Liver (tissue), 9 donors: ENCODE results near the gene MESD. TPM values are rescaled to one million over a fixed set of nuclear protein-coding genes. Genes with fewer than 3 reads are reported as not detected.

Experiments used
- DNase-seq: peaks from one replicate; pipeline ENCODE4 v3.0.0-alpha.2; 2017; ENCODE audit warnings: low spot score
- H3K27ac ChIP-seq, 2 donors: one replicate each; pipeline ENCODE4 v1.7.0; 2013; ENCODE audit warnings: inconsistent platforms in 2 of 2, low read length in 2 of 2, control low read depth in 1 of 2, low read depth in 1 of 2, mild to moderate bottlenecking in 1 of 2
- H3K27me3 ChIP-seq, 4 donors: one replicate each; pipeline versions ENCODE4 v1.6.1 to v1.7.0; 2013; ENCODE audit warnings: low read length in 3 of 4, inconsistent platforms in 1 of 4, mild to moderate bottlenecking in 1 of 4, moderate library complexity in 1 of 4; ENCODE audit not compliant: control insufficient read depth in 4 of 4, insufficient read depth in 4 of 4
- H3K36me3 ChIP-seq, 4 donors: one replicate each; pipeline versions ENCODE4 v1.6.1 to v1.7.0; 2013; ENCODE audit warnings: low read length in 3 of 4, mild to moderate bottlenecking in 3 of 4, low read depth in 1 of 4, moderate library complexity in 1 of 4; ENCODE audit not compliant: control insufficient read depth in 4 of 4, insufficient read depth in 3 of 4
- H3K4me1 ChIP-seq, 4 donors: one replicate each; pipeline versions ENCODE4 v1.6.1 to v1.7.0; 2013; ENCODE audit warnings: low read length in 3 of 4, mild to moderate bottlenecking in 3 of 4, moderate library complexity in 1 of 4; ENCODE audit not compliant: control insufficient read depth in 4 of 4, insufficient read depth in 4 of 4
- H3K4me3 ChIP-seq, 3 donors: one replicate each; pipeline versions ENCODE4 v1.6.1 to v1.7.0; 2013; ENCODE audit warnings: low read length in 3 of 3, control low read depth in 1 of 3, low read depth in 1 of 3, mild to moderate bottlenecking in 1 of 3
- H3K9ac ChIP-seq, 2 donors: one replicate each; pipeline ENCODE4 v1.7.0; 2013; ENCODE audit warnings: low read length in 2 of 2, mild to moderate bottlenecking in 2 of 2, moderate library complexity in 2 of 2, control low read depth in 1 of 2, low read depth in 1 of 2
- H3K9me3 ChIP-seq, 4 donors: one replicate each; pipeline versions ENCODE4 v1.6.1 to v1.7.0; 2013; ENCODE audit warnings: low read length in 3 of 4; ENCODE audit not compliant: control insufficient read depth in 4 of 4
- EGR1 ChIP-seq, 2 donors: IDR thresholded peaks; 2 replicates each; pipeline ENCODE4 v1.6.1; 2016 to 2018; ENCODE audit warnings: antibody characterized with exemption in 2 of 2, low read depth in 2 of 2
- FOXA1 ChIP-seq: IDR thresholded peaks from 2 replicates; pipeline ENCODE4 v1.6.1; 2016; ENCODE audit warnings: antibody characterized with exemption
- FOXA2 ChIP-seq: IDR thresholded peaks from 2 replicates; pipeline ENCODE4 v1.6.1; 2016; ENCODE audit warnings: antibody characterized with exemption
- GABPA ChIP-seq, 2 donors: IDR thresholded peaks in 1 of 2; conservative IDR thresholded peaks in 1 of 2; 2 replicates each; pipeline ENCODE4 v1.6.1; 2016; ENCODE audit warnings: antibody characterized with exemption in 2 of 2, mild to moderate bottlenecking in 1 of 2, moderate library complexity in 1 of 2
- HNF4A ChIP-seq, 2 donors: conservative IDR thresholded peaks; 2 replicates each; pipeline ENCODE4 v1.6.1; 2016; ENCODE audit warnings: antibody characterized with exemption in 2 of 2, mild to moderate bottlenecking in 2 of 2
- HNF4G ChIP-seq: IDR thresholded peaks from 2 replicates; pipeline ENCODE4 v1.6.1; 2016; ENCODE audit warnings: antibody characterized with exemption
- JUND ChIP-seq, 2 donors: IDR thresholded peaks; 2 replicates each; pipeline ENCODE4 v1.6.1; 2016; ENCODE audit warnings: antibody characterized with exemption in 2 of 2
- NR2F2 ChIP-seq: IDR thresholded peaks from 2 replicates; pipeline ENCODE4 v1.6.1; 2016; ENCODE audit warnings: antibody characterized with exemption
- RAD21 ChIP-seq, 2 donors: IDR thresholded peaks; 2 replicates each; pipeline ENCODE4 v1.6.1; 2016; ENCODE audit warnings: antibody characterized with exemption in 2 of 2, mild to moderate bottlenecking in 2 of 2
- RXRA ChIP-seq, 2 donors: IDR thresholded peaks; 2 replicates each; pipeline ENCODE4 v1.6.1; 2017 to 2018; ENCODE audit warnings: antibody characterized with exemption in 2 of 2, mild to moderate bottlenecking in 1 of 2
- SP1 ChIP-seq: IDR thresholded peaks from 2 replicates; pipeline ENCODE4 v1.6.1; 2018; ENCODE audit warnings: antibody characterized with exemption, mild to moderate bottlenecking
- TAF1 ChIP-seq: conservative IDR thresholded peaks from 2 replicates; pipeline ENCODE4 v1.6.1; 2016; ENCODE audit warnings: antibody characterized with exemption, mild to moderate bottlenecking
- YY1 ChIP-seq: IDR thresholded peaks from 2 replicates; pipeline ENCODE4 v1.6.1; 2016; ENCODE audit warnings: antibody characterized with exemption, mild to moderate bottlenecking
- WGBS: extraction: QIAGEN DNeasy Blood & Tissue Kit; methylation state at CpG from one replicate; pipeline ENCODE4 v1.1.7; 2013; 5-methylcytosine and 5-hydroxymethylcytosine counted together
- polyA plus RNA-seq, 2 donors: library from polyadenylated mRNA; stranded (reverse) in 1 of 2; unstranded in 1 of 2; fragments of 200-250 nt in 1 of 2; fragments of >200 nt in 1 of 2; fragmentation: Nextera tagmentation in 1 of 2; extraction: Ambion mirVana in 1 of 2; gene quantifications; one replicate each; pipeline versions ENCODE4 v1.2.1 to v1.2.3, GENCODE V29; 2013 to 2015
- total RNA-seq, 2 donors: library from RNA; depleted of rRNA; stranded (reverse); fragments of >200 nt; gene quantifications; one replicate each; pipeline ENCODE4 v1.2.3, GENCODE V29; 2014
- TF ChIP-seq, protein P1 (sequence below): IDR thresholded peaks from 2 replicates; pipeline ENCODE4 v1.6.1; 2016; ENCODE audit warnings: antibody characterized with exemption
- TF ChIP-seq, protein P2 (sequence below): IDR thresholded peaks from 2 replicates; pipeline ENCODE4 v1.6.1; 2016; ENCODE audit warnings: antibody characterized with exemption
- TF ChIP-seq, protein P3 (sequence below): IDR thresholded peaks from 2 replicates; pipeline ENCODE4 v1.6.1; 2016; ENCODE audit warnings: antibody characterized with exemption, mild to moderate bottlenecking
- TF ChIP-seq, protein P4 (sequence below): IDR thresholded peaks from 2 replicates; pipeline ENCODE4 v1.6.1; 2016; ENCODE audit warnings: antibody characterized with exemption
- TF ChIP-seq, protein P5 (sequence below): fragments of 150-350 bp; IDR thresholded peaks from 2 replicates; pipeline ENCODE4 v1.5.1; 2017; ENCODE audit warnings: improper control_type of control experiment, low read depth, low read length; ENCODE audit not compliant: missing input control
- donor health status: healthy.
- donor health status: healthy.
- donor health status: healthy.
- donor health status: healthy.
- donor health status: healthy.

The MESD gene
- total and polyA plus RNA-seq, 4 donors: 15.3 to 24.0 (median 17.0) TPM

DNA sequence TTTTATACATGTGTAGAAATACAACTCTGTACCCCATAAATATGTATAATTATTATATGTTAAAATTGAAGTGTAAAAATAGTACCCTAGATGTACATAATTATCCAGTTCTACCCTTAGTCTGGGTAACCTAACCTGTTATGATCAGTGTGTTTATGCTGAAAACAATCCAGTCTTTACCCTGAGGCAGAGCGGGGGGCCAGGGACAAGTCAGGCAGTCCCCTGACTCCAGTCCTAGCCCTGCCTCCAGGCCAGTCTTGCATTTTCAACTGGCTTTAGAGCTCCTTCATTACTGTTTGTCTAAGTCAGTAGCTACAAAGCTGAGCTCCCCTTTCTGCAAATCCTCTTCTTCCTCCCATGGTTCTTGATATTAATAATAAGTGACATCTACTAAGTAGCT lies 3.1 kb downstream of the MESD start:
- Histone ChIP-seq H3K4me3 (no peak overlapping the region), H3K27ac (no peak overlapping the region)
- WGBS: 94% methylated on average over 1 of the region's 1 CpG

More for the DNA sequence above, 3.1 kb downstream of the MESD start:
- Histone ChIP-seq H3K27me3 (no peaks in the 10 kb centered on the region), H3K9me3 (no peaks in the 10 kb centered on the region), H3K4me1 (peaks cover 2 to 26% (median 19%) of the 10 kb centered on the region in 4 donors), H3K36me3 (peaks cover 0 to 5% (median 1%) of the 10 kb centered on the region in 4 donors), H3K9ac (no peak overlapping the region)
- no peak for DNase-seq
- TF ChIP-seq, protein P1, sequence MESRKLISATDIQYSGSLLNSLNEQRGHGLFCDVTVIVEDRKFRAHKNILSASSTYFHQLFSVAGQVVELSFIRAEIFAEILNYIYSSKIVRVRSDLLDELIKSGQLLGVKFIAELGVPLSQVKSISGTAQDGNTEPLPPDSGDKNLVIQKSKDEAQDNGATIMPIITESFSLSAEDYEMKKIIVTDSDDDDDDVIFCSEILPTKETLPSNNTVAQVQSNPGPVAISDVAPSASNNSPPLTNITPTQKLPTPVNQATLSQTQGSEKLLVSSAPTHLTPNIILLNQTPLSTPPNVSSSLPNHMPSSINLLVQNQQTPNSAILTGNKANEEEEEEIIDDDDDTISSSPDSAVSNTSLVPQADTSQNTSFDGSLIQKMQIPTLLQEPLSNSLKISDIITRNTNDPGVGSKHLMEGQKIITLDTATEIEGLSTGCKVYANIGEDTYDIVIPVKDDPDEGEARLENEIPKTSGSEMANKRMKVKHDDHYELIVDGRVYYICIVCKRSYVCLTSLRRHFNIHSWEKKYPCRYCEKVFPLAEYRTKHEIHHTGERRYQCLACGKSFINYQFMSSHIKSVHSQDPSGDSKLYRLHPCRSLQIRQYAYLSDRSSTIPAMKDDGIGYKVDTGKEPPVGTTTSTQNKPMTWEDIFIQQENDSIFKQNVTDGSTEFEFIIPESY: no peak
- TF ChIP-seq FOXA2 (no peak), YY1 (no peak), NR2F2 (no peak), FOXA1 (no peak), RAD21 (IDR thresholded peaks at IDR 0.05) (no peak), GABPA (IDR thresholded peaks at IDR 0.05 in 1 of 2, conservative IDR thresholded peaks at IDR 0.05 in 1 of 2) (no peak), JUND (IDR thresholded peaks at IDR 0.05) (no peak), TAF1 (no peak), HNF4A (conservative IDR thresholded peaks at IDR 0.05) (no peak), EGR1 (IDR thresholded peaks at IDR 0.05; ENCODE audit: low read depth in 2 of 2) (no peak), RXRA (IDR thresholded peaks at IDR 0.05) (no peak), SP1 (no peak), HNF4G (no peak)
- TF ChIP-seq, protein P2, sequence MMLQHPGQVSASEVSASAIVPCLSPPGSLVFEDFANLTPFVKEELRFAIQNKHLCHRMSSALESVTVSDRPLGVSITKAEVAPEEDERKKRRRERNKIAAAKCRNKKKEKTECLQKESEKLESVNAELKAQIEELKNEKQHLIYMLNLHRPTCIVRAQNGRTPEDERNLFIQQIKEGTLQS: no peak
- TF ChIP-seq, protein P3, sequence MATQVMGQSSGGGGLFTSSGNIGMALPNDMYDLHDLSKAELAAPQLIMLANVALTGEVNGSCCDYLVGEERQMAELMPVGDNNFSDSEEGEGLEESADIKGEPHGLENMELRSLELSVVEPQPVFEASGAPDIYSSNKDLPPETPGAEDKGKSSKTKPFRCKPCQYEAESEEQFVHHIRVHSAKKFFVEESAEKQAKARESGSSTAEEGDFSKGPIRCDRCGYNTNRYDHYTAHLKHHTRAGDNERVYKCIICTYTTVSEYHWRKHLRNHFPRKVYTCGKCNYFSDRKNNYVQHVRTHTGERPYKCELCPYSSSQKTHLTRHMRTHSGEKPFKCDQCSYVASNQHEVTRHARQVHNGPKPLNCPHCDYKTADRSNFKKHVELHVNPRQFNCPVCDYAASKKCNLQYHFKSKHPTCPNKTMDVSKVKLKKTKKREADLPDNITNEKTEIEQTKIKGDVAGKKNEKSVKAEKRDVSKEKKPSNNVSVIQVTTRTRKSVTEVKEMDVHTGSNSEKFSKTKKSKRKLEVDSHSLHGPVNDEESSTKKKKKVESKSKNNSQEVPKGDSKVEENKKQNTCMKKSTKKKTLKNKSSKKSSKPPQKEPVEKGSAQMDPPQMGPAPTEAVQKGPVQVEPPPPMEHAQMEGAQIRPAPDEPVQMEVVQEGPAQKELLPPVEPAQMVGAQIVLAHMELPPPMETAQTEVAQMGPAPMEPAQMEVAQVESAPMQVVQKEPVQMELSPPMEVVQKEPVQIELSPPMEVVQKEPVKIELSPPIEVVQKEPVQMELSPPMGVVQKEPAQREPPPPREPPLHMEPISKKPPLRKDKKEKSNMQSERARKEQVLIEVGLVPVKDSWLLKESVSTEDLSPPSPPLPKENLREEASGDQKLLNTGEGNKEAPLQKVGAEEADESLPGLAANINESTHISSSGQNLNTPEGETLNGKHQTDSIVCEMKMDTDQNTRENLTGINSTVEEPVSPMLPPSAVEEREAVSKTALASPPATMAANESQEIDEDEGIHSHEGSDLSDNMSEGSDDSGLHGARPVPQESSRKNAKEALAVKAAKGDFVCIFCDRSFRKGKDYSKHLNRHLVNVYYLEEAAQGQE: no peak
- TF ChIP-seq, protein P4, sequence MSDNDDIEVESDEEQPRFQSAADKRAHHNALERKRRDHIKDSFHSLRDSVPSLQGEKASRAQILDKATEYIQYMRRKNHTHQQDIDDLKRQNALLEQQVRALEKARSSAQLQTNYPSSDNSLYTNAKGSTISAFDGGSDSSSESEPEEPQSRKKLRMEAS: no peak
- TF ChIP-seq, protein P5, sequence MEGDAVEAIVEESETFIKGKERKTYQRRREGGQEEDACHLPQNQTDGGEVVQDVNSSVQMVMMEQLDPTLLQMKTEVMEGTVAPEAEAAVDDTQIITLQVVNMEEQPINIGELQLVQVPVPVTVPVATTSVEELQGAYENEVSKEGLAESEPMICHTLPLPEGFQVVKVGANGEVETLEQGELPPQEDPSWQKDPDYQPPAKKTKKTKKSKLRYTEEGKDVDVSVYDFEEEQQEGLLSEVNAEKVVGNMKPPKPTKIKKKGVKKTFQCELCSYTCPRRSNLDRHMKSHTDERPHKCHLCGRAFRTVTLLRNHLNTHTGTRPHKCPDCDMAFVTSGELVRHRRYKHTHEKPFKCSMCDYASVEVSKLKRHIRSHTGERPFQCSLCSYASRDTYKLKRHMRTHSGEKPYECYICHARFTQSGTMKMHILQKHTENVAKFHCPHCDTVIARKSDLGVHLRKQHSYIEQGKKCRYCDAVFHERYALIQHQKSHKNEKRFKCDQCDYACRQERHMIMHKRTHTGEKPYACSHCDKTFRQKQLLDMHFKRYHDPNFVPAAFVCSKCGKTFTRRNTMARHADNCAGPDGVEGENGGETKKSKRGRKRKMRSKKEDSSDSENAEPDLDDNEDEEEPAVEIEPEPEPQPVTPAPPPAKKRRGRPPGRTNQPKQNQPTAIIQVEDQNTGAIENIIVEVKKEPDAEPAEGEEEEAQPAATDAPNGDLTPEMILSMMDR: no peak
